ENCODE measurements around the gene TRIM2. TPM values are rescaled to one million over a fixed set of nuclear protein-coding genes. Genes with fewer than 3 reads are reported as not detected.

The TRIM2 gene
- total RNA-seq, 6 donors from 2014 or later: 17.6 to 45.1 (median 30.2) TPM

DNA sequence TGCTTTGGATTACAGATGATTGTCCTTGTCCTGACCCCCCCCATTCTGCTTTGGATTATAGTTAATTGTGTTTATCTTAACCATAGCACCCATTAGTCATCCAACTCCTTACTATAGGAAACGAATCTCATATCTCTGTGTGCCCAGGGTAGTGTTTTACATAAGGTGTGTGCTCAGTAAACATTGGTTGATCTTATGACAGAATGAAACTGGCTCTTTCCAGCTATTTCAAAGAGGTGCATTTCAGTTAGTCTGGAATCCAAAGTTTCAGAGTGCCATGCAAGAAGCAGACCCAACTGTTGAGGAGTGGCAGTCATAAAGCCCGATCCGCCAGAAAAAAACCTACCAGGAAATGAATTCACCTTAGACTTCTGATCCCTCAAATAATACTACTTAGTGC lies 14.7 kb downstream of the TRIM2 start:
- 77 to 83% methylated on average over 3 of the region's 3 CpGs for WGBS, 2 donors
- Histone ChIP-seq H3K4me3 (no peak overlapping the region), H3K36me3 (no peaks in the 10 kb centered on the region), H3K27me3 (no peaks in the 10 kb centered on the region), H3K9me3 (no peaks in the 10 kb centered on the region), H3K27ac (no peak overlapping the region), H3K4me1 (peaks cover 0 to 15% (median 7%) of the 10 kb centered on the region in 4 donors)
- DNase-seq (no peak), ATAC-seq (ENCODE audit: low FRiP score in 2 of 2) (no peak)
- no peak for TF ChIP-seq POLR2AphosphoS5 (IDR thresholded peaks at IDR 0.05)
- no peak for TF ChIP-seq EP300 (IDR thresholded peaks at IDR 0.05)
- TF ChIP-seq, protein P1, sequence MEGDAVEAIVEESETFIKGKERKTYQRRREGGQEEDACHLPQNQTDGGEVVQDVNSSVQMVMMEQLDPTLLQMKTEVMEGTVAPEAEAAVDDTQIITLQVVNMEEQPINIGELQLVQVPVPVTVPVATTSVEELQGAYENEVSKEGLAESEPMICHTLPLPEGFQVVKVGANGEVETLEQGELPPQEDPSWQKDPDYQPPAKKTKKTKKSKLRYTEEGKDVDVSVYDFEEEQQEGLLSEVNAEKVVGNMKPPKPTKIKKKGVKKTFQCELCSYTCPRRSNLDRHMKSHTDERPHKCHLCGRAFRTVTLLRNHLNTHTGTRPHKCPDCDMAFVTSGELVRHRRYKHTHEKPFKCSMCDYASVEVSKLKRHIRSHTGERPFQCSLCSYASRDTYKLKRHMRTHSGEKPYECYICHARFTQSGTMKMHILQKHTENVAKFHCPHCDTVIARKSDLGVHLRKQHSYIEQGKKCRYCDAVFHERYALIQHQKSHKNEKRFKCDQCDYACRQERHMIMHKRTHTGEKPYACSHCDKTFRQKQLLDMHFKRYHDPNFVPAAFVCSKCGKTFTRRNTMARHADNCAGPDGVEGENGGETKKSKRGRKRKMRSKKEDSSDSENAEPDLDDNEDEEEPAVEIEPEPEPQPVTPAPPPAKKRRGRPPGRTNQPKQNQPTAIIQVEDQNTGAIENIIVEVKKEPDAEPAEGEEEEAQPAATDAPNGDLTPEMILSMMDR (IDR thresholded peaks at IDR 0.05): no peak
- TF ChIP-seq POLR2A (IDR thresholded peaks at IDR 0.05): no peak

DNA sequence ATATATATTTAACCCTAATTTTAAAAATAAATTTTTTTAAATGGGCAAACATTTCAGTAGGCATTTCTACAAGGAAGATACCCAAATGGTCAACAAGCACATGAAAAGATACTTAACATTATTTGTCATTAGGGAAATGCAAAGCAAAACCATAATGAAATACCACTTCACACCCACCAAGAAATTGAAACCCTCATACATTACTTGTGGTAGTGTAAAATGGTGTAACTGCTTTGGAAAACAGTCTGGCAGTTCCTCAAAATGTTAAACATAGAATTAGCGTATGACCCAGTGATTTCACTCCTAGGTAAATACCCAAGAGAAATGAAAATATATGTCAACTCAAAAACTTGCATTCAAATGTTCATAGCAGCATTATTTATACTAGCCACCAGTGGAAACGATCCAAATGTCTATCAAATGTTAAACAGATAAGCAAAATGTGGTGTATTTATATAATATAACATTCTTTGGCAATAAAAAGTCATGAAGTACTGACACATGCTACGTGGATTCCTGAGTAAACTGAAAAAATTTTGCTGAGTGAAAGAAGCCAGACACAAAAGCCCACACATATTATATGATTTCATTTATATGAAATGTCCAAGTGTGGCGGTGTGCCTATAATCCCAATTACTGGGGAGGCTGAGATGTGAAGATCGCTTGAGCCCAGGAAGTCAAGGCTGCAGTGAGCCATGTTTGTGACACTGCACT lies 16.6 kb downstream of the TRIM2 start:
- no peaks in the 10 kb centered on the region for H3K27me3 ChIP-seq
- WGBS, 2 donors: 76 to 80% methylated on average over 5 of the region's 5 CpGs
- DNase-seq (no peak), ATAC-seq (ENCODE audit: low FRiP score in 2 of 2) (no peak)
- H3K9me3 ChIP-seq: no peaks in the 10 kb centered on the region
- H3K36me3 ChIP-seq: no peaks in the 10 kb centered on the region
- TF ChIP-seq POLR2AphosphoS5 (IDR thresholded peaks at IDR 0.05) (no peak), EP300 (IDR thresholded peaks at IDR 0.05) (no peak), POLR2A (IDR thresholded peaks at IDR 0.05) (no peak)
- TF ChIP-seq, protein P1 (IDR thresholded peaks at IDR 0.05): no peak
- H3K27ac ChIP-seq: no peak overlapping the region
- H3K4me3 ChIP-seq: no peak overlapping the region
- peaks cover 0 to 20% (median 10%) of the 10 kb centered on the region in 4 donors for H3K4me1 ChIP-seq

DNA sequence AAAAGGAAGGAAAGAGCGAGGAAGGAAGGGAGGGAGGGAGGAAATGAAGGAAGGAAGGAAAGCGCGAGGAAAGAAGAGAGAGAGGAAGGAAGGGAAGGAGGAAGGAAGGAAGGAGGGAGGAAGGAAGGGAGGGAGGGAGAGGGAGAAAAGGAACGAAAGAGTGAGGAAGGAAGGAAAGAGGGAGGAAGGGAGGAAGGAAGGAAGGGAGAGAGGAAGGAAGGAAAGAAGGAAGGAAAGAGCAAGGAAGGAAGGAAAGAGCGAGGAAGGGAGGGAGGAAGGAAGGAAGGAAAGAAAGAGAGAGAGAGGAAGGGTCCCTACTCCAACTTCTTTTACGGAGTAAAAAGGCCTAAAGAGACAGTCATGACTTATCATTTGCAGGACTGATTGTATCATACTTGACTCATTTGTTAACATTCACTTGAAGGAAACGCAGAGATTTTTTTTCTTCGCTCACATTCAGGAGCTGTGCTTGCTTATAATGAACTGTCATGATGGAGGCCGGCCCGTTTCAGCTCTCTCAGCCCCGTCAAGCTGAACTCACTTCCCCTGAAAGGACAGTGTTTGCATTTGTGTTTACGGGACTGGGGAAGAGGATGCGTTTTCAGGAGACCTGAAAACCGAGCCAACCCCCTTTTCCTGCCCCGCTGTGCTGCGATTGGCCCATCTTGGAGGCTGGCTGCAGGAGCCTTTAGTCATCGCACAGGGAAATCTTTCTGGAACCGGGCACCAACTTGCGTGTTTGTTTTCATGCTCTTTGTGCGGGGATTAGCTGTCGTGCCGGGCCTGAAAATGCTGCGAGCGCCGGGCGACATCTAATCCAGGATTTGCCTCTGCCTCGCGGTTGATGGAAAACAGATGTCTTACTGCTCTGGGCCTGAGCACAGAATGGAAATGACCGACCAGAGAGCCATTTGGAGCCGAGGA lies 17.8 kb downstream of the TRIM2 start:
- H3K4me3 ChIP-seq: peak overlapping the region; percentile 55 to 66 (median 60)
- no peaks in the 10 kb centered on the region for H3K9me3 ChIP-seq
- H3K36me3 ChIP-seq: no peaks in the 10 kb centered on the region
- no peaks in the 10 kb centered on the region for H3K27me3 ChIP-seq
- WGBS, 2 donors: 28 to 36% methylated on average over 23 to 30 of the region's 30 CpGs
- H3K4me1 ChIP-seq: peaks cover 0 to 20% (median 10%) of the 10 kb centered on the region in 4 donors
- peak overlapping the region; percentile 76 to 91 (median 88) for H3K27ac ChIP-seq
- ATAC-seq (ENCODE audit: low FRiP score in 2 of 2) (peak; percentile 16 to 83), DNase-seq (peak in 1 of 2 donors; percentile 32)
- TF ChIP-seq EP300 (IDR thresholded peaks at IDR 0.05): no peak
- TF ChIP-seq, protein P1 (IDR thresholded peaks at IDR 0.05): no peak
- TF ChIP-seq POLR2A (IDR thresholded peaks at IDR 0.05): no peak
- peak in 1 of 2 donors; percentile 32 for TF ChIP-seq POLR2AphosphoS5 (IDR thresholded peaks at IDR 0.05)

DNA sequence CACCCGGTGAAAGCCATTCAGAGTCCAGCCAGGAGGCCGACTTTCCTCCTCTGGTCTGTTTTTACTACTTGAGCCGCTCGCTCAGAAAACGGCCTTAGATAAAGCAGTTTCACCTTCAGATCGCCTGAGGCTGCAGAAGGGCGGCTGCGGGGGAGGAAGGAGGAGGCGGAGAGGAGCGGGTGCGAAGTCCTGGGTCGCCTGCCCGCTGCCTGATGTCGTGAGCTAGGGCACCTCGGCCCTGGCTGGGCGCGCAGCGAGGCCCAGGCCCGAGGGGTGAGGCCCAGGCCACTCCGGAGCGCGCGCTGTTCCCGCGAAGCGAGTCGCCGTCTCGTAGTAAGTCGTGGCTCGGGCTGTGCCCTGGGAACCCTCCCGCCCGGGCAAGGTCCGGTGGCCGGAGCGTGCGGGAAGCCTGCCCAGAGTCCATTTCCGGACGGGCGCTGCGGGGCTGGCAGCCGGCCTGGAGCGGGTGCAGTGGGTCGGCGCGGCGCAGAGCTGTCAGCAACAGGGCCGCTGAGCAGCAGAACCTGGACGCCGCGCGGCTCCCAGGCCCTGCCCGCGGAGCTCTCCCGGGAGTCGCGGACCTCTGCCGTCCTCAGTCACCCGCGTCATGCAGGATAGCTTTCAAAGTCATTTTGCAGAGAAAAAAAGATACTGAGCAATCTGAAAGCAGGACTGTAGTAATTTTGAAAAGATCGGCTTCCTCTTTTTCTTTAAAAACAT lies 18.6 kb downstream of the TRIM2 start:
- H3K4me3 ChIP-seq: peak overlapping the region; percentile 55 to 66 (median 60)
- TF ChIP-seq POLR2AphosphoS5 (IDR thresholded peaks at IDR 0.05) (peak in 1 of 2 donors; percentile 19), EP300 (IDR thresholded peaks at IDR 0.05) (no peak)
- H3K27ac ChIP-seq: peak overlapping the region; percentile 76 to 91 (median 88)
- peak; percentile 41 to 91 for DNase-seq
- no peaks in the 10 kb centered on the region for H3K9me3 ChIP-seq
- 8 to 18% methylated on average over 41 to 48 of the region's 61 CpGs for WGBS, 2 donors
- ATAC-seq (ENCODE audit: low FRiP score in 2 of 2): peak; percentile 80 to 82
- H3K27me3 ChIP-seq: no peaks in the 10 kb centered on the region
- H3K36me3 ChIP-seq: no peaks in the 10 kb centered on the region
- peaks cover 0 to 20% (median 12%) of the 10 kb centered on the region in 4 donors for H3K4me1 ChIP-seq

Measured in upper lobe of left lung (tissue), 6 donors.